ENCODE data around the gene SLC19A1. TPM values are rescaled to one million over a fixed set of nuclear protein-coding genes. Genes with fewer than 3 reads are reported as not detected.

SLC19A1 gene
- total and polyA plus RNA-seq, 4 donors: 8.4 to 28.0 (median 13.0) TPM

DNA sequence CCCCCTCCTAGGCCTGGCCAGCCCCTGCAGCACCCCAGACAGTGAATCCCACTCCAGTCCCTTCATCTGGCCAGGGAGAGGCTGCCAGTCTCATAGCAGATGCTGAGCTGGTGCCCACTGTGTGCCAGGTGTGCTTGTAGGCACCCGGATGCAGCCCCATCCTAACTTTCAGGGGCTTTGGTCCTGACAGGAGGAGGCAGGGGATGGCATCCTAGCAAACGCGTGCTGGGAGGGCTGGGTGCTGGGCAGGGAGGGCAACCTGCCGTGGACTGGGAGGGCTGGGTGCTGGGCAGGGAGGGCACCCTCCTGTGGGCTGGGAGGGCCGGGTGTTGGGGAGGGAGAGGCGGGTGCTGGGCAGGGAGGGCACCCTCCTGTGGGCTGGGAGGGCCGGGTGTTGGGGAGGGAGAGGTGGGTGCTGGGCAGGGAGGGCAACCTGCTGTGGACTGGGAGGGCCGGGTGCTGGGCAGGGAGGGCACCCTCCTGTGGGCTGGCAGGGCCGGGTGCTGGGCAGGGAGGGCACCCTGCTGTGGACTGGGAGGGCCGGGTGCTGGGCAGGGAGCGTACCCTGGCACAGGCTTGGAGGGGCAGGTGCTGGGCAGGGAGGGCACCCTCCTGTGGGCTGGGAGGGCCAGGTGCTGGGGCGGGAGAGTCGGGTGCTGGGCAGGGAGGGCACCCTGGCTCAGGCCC lies 35.3 kb downstream of the SLC19A1 start:
- 68% methylated on average over 10 of the region's 13 CpGs for WGBS
- Histone ChIP-seq H3K27ac (ENCODE audit: low read depth in 1 of 2, low read length in 2 of 2) (no peak overlapping the region), H3K4me3 (ENCODE audit: low read depth in 1 of 3, low read length in 3 of 3) (no peak overlapping the region), H3K27me3 (ENCODE audit: control insufficient read depth in 4 of 4, insufficient read depth in 4 of 4, low read length in 3 of 4) (no peaks in the 10 kb centered on the region), H3K4me1 (ENCODE audit: control insufficient read depth in 4 of 4, insufficient read depth in 4 of 4, low read length in 3 of 4) (peaks cover 5 to 34% (median 23%) of the 10 kb centered on the region in 4 donors), H3K9ac (ENCODE audit: low read depth in 1 of 2, low read length in 2 of 2) (no peak overlapping the region), H3K9me3 (ENCODE audit: control insufficient read depth in 4 of 4, low read length in 3 of 4) (no peaks in the 10 kb centered on the region), H3K36me3 (ENCODE audit: control insufficient read depth in 4 of 4, insufficient read depth in 3 of 4, low read depth in 1 of 4, low read length in 3 of 4) (peaks cover 0 to 28% (median 15%) of the 10 kb centered on the region in 4 donors)
- TF ChIP-seq NR2F2 (IDR thresholded peaks at IDR 0.05): no peak
- no peak for TF ChIP-seq GABPA (IDR thresholded peaks at IDR 0.05 in 1 of 2, conservative IDR thresholded peaks at IDR 0.05 in 1 of 2)
- TF ChIP-seq, protein P1, sequence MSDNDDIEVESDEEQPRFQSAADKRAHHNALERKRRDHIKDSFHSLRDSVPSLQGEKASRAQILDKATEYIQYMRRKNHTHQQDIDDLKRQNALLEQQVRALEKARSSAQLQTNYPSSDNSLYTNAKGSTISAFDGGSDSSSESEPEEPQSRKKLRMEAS (IDR thresholded peaks at IDR 0.05): no peak
- TF ChIP-seq, protein P2, sequence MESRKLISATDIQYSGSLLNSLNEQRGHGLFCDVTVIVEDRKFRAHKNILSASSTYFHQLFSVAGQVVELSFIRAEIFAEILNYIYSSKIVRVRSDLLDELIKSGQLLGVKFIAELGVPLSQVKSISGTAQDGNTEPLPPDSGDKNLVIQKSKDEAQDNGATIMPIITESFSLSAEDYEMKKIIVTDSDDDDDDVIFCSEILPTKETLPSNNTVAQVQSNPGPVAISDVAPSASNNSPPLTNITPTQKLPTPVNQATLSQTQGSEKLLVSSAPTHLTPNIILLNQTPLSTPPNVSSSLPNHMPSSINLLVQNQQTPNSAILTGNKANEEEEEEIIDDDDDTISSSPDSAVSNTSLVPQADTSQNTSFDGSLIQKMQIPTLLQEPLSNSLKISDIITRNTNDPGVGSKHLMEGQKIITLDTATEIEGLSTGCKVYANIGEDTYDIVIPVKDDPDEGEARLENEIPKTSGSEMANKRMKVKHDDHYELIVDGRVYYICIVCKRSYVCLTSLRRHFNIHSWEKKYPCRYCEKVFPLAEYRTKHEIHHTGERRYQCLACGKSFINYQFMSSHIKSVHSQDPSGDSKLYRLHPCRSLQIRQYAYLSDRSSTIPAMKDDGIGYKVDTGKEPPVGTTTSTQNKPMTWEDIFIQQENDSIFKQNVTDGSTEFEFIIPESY (IDR thresholded peaks at IDR 0.05): no peak
- no peak for TF ChIP-seq JUND (IDR thresholded peaks at IDR 0.05)
- no peak for TF ChIP-seq FOXA1 (IDR thresholded peaks at IDR 0.05)
- no peak for TF ChIP-seq YY1 (IDR thresholded peaks at IDR 0.05)
- no peak for TF ChIP-seq FOXA2 (IDR thresholded peaks at IDR 0.05)
- TF ChIP-seq, protein P3, sequence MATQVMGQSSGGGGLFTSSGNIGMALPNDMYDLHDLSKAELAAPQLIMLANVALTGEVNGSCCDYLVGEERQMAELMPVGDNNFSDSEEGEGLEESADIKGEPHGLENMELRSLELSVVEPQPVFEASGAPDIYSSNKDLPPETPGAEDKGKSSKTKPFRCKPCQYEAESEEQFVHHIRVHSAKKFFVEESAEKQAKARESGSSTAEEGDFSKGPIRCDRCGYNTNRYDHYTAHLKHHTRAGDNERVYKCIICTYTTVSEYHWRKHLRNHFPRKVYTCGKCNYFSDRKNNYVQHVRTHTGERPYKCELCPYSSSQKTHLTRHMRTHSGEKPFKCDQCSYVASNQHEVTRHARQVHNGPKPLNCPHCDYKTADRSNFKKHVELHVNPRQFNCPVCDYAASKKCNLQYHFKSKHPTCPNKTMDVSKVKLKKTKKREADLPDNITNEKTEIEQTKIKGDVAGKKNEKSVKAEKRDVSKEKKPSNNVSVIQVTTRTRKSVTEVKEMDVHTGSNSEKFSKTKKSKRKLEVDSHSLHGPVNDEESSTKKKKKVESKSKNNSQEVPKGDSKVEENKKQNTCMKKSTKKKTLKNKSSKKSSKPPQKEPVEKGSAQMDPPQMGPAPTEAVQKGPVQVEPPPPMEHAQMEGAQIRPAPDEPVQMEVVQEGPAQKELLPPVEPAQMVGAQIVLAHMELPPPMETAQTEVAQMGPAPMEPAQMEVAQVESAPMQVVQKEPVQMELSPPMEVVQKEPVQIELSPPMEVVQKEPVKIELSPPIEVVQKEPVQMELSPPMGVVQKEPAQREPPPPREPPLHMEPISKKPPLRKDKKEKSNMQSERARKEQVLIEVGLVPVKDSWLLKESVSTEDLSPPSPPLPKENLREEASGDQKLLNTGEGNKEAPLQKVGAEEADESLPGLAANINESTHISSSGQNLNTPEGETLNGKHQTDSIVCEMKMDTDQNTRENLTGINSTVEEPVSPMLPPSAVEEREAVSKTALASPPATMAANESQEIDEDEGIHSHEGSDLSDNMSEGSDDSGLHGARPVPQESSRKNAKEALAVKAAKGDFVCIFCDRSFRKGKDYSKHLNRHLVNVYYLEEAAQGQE (IDR thresholded peaks at IDR 0.05): no peak
- TF ChIP-seq HNF4G (IDR thresholded peaks at IDR 0.05): no peak
- TF ChIP-seq TAF1 (conservative IDR thresholded peaks at IDR 0.05): no peak
- no peak for TF ChIP-seq SP1 (IDR thresholded peaks at IDR 0.05)
- TF ChIP-seq RAD21 (IDR thresholded peaks at IDR 0.05): no peak
- TF ChIP-seq, protein P4, sequence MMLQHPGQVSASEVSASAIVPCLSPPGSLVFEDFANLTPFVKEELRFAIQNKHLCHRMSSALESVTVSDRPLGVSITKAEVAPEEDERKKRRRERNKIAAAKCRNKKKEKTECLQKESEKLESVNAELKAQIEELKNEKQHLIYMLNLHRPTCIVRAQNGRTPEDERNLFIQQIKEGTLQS (IDR thresholded peaks at IDR 0.05): no peak
- TF ChIP-seq, protein P5, sequence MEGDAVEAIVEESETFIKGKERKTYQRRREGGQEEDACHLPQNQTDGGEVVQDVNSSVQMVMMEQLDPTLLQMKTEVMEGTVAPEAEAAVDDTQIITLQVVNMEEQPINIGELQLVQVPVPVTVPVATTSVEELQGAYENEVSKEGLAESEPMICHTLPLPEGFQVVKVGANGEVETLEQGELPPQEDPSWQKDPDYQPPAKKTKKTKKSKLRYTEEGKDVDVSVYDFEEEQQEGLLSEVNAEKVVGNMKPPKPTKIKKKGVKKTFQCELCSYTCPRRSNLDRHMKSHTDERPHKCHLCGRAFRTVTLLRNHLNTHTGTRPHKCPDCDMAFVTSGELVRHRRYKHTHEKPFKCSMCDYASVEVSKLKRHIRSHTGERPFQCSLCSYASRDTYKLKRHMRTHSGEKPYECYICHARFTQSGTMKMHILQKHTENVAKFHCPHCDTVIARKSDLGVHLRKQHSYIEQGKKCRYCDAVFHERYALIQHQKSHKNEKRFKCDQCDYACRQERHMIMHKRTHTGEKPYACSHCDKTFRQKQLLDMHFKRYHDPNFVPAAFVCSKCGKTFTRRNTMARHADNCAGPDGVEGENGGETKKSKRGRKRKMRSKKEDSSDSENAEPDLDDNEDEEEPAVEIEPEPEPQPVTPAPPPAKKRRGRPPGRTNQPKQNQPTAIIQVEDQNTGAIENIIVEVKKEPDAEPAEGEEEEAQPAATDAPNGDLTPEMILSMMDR (IDR thresholded peaks at IDR 0.05; ENCODE audit: low read depth, low read length, missing input control): no peak
- DNase-seq (ENCODE audit: low spot score): no peak
